NCI-H1436 treated with DMSO at 0.1 percent for 48 hours (cell line): ENCODE data around the gene RNF125.
"Not testable (repeated sequence)": the region's sequence is repeated elsewhere in the genome, so short reads cannot be mapped to it uniquely, and the experiment has no call there.

Source experiments
- DNase-seq: peaks from one replicate; lab custom pipeline; 2025; lab: John Stamatoyannopoulos, UW

Gene RNF125

DNA sequence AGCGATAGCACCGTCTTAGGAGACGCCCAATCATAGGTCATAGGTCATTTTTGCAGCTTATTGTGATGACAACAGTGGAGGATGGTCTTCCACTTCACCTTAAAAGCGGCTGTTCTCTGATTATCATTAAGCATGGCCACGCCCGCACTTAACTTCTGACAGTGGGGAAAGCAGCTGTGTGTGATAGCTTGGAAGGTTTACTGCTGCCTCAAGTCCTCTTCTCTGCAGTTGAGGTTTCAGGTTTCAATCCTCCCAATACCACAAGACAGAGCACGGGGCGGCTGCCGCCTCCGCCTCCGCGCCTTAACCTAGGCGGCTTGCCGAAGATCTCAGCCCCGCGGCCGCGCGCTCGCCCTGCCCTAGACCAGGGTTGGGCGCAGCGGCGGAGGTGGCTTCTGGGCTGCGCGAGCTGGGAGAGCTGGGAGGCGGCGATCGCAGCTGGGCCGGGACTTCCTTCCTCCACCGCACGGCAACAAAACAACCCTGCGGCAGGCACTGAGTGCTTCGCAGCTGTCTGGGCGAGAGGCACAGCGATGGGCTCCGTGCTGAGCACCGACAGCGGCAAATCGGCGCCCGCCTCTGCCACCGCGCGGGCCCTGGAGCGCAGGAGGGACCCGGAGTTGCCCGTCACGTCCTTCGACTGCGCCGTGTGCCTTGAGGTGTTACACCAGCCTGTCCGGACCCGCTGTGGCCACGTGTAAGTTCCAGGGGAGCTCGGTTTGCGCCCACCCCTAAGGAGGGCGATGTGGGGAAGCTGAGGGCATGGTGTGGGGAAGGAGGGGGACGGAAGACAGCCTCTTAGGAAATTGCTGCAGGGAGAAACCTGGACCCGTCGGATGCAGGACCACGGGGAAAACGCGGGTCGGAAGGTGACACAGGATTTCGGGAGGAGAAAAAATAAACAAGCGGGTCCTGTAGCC is at the start of gene RNF125:
Gene RNF125 (plus strand): TSS at position 495 of the 920 bp plus-strand sequence. CDS start 39 bp downstream, at position 534.
- DNase-seq = no peak

DNA sequence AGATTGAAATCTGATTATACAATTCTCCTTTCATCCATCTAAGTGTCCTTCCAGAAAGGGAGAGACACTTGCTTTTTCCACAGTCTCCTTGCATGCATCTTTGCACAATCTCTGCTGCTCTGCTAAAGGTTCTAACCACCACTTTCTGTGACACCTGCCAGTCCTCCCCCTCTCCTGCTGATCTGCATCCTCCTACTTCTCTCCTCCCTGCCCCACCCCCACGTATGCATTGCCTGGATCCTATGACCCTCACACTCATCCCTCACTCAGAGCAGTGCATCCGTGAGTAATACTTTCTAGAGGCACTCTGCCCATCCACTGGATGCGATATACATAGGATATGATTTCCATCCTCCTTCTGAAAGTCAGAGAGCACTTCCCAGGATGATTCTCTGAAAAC is 48.0 kb upstream of the RNF125 start:
- DNase-seq = no peak

DNA sequence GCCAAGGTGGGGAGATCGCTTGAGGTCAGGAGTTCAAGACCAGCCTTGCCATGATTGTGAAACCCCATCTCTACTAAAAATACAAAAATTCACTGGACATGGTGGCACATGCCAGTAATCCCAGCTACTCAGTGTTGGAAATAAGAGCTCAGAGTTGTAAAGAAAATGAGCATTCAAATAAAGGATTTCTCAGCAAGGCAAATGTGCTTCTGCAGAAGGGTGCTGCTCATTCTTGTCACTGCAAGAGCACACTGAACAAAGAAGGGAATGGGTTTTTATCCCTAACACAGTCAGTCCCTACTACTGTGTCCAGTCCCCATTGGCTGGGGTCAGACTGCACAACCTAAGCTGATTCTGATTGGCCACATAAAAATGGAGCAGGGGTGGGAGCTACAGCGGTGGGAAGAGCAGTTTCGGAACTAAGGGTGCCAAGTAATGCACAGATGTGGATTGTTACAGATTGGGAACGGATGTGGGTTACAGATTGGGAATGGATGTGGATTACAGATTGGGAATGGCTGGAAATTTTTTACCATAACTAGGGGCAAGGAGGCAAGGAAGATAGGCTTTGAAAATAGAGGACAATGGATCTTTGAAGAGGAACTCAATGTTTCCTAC is 44.6 kb upstream of the RNF125 start:
- DNase-seq = no peak

DNA sequence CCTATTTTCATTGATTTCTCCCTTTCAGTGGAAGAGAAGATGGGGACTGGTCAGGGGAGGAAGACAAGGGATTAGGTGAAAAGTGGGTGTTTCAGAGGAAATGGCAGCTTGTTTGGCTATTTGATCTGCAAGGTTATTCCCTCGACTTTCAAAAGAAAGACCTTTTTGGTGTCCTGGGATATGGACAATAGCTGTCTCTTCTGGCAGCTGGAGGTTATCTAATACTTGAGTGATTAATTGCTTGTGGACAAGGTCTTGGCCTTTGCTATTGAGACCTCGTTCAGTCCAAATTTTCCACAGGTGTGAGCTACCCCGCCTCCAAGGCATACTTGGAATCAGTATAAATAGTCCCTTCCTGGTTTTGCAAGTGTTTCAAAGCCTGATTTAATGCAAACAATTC is 42.4 kb upstream of the RNF125 start:
- no peak for DNase-seq

DNA sequence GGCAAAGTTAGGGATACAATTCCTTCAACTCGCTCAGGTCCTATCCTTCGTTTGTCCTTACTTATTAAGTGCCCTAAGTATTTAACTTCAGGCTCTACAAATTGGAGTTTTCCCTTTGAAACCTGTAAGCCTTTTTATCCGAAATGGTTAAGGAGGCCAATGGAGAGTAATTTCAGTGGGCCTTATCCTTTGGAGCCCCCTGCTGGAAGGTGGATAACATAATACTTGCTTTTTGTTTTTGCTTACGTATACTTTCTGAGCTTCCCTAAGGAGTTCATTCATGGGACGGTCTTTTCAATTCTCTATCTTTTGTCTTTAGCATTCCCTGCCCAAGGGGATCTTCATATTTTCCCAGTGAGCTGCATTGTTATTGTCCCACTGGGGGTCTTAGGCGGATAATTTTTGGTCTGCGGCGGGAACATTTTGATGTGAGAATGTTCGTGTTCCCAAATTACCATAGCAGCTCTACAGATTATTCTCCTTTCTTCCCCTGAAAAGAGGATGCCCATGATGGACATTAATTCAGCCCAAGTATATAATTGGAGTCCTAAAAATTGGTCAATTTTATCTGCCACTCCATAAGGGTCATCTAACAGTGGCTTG is 41.3 kb upstream of the RNF125 start:
- DNase-seq = no peak

DNA sequence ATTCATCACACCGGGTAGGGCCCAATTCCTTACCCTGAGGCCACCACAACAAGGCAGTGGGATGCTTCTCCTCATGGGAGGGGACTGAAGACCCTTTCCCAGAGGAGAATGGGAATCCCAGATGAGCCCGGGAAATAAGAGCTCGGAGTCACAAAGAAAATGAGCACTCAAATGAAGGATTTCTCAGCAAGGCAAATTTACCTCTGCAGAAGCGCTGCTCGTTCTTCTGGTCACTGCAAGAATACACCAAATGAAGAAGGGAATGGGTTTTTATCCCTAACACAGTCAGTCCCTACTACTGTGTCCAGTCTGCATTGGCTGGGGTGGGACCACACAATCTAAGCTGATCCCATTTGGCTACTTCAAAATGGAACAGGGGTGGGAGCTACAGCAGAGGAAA is 40.0 kb upstream of the RNF125 start:
- no peak for DNase-seq

DNA sequence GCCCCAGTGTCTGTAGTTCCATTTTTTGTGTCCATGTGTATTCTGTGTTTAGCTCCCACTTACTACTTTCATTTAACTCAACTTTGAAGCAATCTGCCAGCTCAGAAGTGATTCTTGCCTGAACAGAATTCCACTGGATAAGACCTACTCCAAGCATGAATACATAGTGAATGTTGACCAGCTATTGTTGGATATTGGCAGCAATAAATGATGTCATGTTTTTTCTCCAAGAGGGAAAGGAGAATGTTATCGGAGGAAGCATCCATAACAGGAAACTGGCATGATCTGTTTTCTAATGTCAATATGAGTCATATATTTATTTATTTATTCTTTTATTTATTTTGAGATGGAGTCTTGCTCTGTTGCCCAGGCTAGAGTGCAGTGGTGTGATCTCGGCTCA is 38.9 kb upstream of the RNF125 start:
- no peak for DNase-seq

DNA sequence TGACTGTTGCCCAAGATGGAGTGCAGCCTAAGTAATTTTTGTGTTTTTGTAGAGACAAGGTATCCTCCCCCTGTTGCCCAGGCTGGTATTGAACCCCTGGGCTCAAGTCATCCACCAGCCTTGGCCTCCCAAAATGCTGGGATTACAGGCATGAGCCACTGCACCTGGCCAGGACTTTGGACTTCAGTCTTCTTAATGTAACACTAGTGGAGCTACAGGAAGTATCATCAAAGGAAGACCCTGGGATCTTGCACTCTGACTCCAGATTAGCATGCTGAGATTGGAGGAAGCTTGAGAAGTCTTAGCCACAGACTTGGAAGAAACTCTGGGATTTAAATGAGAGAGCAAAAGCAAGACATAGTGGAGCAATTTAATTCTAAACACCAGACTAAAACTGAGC is 37.8 kb upstream of the RNF125 start:
- DNase-seq = no peak

DNA sequence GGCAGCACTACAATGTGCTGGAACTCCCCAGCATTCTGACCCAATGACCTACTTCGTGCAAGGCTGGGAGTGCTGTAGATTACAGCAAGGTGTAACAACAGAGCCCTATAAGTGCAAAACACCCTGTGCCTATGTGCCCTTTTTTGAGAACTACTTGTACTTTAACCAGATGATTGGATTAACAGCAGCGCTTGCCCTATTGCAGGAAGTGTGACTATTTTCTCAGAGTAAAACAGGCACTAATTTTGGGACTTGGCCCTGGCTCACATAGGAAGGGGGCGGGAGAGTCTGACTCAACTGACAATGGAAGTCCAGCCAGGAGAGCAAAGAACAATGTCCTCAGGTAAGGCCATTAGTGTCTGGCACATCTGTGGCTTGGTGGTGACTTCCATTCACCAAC is 35.6 kb upstream of the RNF125 start:
- DNase-seq = no peak

DNA sequence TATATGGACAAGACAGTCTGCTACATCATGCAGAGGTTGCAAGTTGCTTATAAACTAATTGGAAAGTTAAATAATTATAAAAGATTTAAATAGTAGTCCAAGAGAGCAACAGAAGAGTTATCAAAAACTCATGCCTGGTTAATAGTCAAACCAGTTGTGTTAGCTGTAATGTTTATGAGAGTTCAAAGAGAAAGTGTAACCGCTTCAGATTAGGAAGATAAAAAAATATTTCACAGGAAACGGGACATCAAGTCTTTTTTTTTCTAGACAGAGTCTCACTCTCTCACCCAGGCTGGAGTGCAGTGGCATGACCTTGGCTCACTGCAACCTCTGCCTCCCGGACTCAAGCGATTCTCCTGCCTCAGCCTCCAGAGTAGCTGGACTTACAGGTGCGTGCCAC is 34.6 kb upstream of the RNF125 start:
- DNase-seq = no peak

DNA sequence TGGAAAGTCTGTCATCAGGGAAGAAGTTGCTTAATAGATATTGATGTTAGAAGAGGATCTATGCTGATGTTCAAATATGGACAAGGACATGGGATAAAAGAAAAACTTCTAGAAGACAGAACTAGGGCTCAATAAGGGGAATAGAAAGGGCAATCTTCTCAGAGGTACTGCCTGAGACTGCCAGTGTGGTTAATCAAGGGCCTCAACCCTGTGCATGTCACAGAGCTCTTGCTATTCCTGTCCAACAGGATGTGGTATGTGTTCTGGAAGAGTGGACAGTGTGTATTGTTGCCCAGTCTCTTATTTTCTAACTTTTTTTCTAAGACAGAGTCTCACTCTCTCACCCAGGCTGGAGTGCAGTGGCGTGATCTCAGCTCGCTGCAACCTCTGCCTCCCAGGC is 27.8 kb upstream of the RNF125 start:
- DNase-seq = no peak

DNA sequence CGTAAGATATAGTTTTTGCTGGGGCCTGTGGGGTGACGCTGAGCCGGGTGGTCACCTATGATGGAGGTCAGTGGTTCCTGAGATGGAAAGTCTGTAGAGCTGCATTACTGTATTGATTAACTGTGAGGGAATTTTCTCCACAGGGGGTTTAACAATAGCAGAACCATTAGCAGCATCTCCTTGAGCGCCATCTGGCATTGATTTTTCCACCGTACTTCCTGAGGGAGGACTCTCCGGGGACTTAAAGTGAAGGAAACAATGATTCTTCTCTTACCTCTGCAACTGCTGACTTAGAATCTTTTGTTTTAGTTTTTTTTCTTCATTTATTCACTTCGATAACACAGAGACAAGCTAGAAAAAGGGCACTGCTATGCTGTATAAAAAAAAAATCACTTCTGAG is 22.6 kb upstream of the RNF125 start:
- DNase-seq = no peak

DNA sequence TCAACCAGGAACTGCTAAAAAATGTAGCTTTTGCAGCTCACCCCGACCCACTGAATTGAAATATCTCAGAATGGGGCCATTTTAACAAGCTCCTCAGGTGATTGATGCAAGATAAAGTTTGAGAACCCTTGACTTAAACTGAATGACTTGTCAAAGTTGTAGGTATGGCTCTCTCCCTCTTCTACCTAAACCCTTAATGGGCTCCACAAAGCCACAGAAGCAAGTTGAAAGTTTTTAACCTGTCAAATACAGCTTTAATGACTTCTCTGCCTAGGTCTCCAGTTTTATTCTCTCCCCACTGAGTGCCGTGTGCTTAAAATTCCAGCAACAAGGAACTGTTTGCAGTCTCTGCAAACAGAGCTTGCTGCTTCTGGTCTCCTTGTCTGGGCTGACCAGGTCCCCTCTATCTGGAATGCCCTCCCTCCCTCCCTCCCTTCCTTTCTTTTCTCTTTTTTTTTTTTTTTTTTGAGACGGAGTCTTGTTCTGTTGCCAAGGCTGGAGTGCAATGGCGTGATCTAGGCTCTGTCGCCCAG is 19.7 kb upstream of the RNF125 start:
- no peak for DNase-seq

DNA sequence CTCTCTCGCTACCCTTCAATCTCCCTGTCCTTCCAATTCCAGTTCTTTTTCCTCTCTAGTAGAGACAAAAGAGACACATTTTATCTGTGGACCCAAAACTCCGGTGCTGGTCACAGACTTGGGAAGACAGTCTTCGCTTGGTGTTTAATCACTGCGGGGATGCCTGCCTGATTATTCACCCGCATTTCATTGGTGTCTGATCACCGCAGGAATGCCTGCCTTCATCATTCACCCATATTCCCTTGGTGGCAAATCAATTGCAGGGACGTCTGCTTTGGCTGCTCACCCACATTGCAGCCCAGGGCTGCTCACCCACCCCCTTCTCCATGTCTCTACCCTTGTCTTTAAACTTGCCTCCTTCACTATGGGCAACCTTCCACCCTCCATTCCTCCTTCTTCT is 17.5 kb upstream of the RNF125 start:
- not testable (repeated sequence) for DNase-seq

DNA sequence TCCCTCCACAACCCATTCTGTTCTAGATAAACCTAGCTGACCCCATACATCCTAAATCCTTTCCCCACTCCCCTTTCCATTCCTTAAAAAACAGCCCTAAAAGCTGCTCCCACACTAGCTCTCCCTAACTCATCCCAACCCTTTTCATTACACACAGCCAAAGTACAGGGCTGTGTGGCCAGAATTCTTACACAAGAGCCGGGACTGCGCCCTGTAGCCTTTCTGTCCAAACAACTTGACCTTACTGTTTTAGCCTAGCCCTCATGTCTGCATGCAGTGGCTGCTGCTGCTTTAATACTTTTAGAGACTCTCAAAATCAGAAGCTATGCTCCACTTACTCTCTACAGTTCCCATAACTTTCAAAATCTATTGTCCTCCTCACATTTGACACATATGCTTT is 14.8 kb upstream of the RNF125 start:
- not testable (repeated sequence) for DNase-seq

DNA sequence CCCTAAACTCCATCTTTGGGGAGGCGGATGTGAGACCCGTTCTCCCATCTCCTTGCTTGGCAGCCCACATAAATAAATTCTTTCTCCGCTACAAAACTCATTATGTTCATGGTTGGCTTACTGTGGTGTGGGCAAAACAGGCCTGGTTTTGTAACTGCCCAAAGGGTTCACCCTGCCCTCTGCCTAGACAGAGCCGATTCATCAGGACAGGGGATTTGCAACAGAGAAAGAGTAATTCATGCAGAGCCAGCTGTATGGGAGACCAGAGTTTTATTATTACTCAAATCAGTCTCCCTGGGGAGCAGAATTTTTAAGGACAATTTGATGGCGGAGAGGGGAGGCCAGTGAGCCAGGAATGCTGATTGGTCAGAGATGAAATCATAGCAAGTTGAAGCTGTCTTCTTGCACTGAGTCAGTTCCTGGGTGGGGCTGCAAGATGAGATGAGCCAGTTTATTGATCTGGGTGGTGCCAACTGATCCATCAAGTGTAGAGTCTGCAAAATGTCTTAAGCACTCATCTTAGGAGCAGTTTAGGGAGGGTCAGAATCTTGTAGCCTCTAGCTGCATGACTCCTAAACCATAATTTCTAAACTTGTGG is 8.4 kb upstream of the RNF125 start:
- DNase-seq = no peak

DNA sequence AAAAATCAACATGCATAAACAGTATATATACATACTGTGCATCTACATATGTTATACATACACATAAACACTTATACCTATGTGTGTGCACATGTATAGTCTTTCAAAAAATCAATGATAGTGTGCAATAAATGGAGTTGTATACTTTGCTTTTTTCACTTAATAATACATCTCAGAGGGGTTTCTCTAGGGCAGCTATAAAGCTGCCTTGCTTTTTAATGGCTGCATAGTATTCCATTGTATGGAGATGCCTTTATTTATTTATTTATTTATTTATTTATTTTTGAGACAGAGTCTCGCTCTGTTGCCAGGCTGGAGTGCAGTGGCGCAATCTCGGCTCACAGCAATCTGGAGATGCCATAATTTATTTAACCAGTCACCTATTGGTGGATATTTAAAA is 7.4 kb upstream of the RNF125 start:
- DNase-seq = no peak

DNA sequence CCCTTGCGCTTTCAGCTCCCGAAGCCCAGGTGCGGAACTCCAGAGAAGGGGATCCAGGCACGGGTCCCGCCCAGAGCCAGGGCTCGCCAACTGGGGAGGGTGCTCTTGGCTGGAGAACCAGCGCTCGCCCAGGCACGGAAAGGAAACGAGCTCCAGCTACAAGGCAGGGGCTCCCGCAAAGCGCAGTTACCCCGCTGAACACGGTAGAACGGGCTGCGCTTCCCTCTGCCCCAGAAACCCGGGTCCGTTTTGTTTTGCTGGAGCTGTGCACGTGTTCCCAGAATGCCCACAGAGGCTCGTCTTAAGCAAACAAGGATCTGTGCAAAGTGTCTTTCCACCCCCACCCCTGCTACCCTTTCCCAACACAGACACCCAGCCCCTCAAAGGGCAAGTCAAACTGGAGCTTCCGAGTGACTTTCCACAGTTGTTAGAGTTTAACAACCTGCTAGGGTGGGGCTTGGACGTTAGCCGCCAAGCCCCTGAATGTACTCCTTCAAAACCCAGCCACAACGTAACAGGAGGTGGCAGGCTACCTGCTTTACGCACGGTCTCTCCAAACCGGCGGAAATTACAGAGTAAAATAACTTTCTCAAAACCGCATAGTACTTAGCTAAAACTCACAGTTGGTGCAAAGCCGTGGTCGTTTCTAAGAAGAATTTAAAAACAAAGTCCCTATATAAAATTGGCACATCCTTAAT is 775 bp downstream of the RNF125 start:
- no peak for DNase-seq

DNA sequence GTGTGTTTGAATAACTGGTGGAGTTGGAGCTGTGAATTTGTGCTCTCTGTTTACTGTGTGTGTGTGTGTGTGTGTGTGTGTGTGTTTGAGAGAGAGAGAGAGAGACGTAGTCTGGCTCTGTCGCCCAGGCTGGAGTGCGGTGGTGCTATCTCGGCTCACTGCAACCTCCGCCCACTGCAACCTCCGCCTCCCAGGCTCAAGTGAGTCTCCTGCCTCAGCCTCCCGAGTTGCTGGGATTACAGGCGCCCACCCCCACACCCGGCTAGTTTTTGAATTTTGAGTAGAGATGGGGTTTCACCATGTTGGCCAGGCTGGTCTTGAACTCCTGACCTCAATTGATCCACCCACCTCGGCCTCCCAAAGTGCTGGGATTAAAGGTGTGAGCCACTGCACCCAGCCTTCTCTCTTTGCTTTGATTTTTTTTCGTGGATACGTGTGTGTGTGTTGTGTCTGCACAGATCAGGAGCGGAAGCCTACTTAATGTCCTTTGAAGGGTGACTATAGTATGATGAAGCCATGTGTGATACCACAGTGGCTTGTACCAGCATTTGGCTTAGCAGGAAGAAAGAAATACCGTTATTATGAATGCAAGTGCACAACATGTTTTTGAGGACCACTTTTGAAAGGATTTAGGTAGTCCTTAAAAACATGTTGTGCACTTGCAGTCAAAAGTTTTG is 1.5 kb downstream of the RNF125 start:
- not testable (repeated sequence) for DNase-seq

DNA sequence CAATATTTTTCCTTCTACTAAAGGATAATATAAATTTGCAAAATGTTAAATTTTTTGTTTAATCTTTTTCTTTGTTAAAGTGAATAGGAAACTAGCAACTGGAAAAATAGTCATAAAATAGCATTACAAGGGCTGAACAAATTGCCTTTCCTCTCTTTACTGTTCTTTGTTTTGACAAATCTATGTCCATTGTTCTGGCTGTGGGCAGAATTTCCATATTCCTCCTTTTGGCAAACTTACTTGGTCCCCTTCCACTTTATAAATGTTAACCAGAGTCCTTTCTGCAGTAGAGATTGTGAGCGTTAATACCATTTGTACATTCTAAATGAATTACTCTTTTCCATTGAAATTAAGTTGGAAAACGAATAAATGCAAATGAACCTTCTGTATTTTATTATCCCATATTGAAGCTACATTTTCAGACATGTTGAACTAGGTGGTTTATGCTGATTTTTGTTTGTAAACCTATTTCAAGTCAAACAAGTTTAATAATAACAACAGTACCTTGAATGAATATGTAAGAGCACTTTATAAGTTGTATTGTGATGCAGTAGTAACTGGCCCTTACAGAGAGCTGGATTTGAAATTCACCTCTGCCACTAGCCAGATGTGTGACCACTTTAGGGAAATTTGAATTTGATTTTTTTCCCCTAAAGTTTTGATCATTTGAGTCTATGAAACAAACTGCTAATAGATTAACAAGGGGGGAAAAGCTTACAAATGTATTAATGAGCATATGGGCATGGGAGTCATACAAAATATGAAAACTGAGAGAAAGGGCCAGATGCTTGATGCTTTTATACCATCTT is 3.3 kb downstream of the RNF125 start:
- DNase-seq = no peak
